K562 (cell line): ENCODE measurements around the gene MIEF1. TPM values are rescaled to one million over a fixed set of nuclear protein-coding genes. Genes with fewer than 3 reads are reported as not detected.
A peak's percentile ranks its signal among the peaks of the same experiment; 100 is the strongest.

Experiments used
- ARNT ChIP-seq, 2 experiments: fragments of 450-650 bp; IDR thresholded peaks; 2 replicates each; pipeline ENCODE4 v1.6.1; 2016; ENCODE audit warnings: mild to moderate bottlenecking in 1 of 2
- CBFA2T2 ChIP-seq: fragments of 450-650 bp; conservative IDR thresholded peaks from 2 replicates; pipeline ENCODE4 v1.6.1; 2017; ENCODE audit warnings: mild to moderate bottlenecking
- ELF1 ChIP-seq: fragments of 200-800 bp; sonication (Bioruptor generic); IDR thresholded peaks from 2 replicates; pipeline ENCODE4 v1.6.1; 2016; ENCODE audit warnings: missing genetic modification characterization, missing compliant biosample characterization
- ELF2 ChIP-seq: fragments of 250-450 bp; sonication (Bioruptor Pico); IDR thresholded peaks from 2 replicates; pipeline ENCODE4 v1.5.0; 2021; ENCODE audit warnings: mild to moderate bottlenecking
- MAFK ChIP-seq: IDR thresholded peaks from 2 replicates; pipeline ENCODE4 v1.6.1; 2011; ENCODE audit warnings: low read length, improper control_type of control experiment
- MTF1 ChIP-seq: fragments of 250-450 bp; sonication (Bioruptor Pico); IDR thresholded peaks from 2 replicates; pipeline ENCODE4 v1.9.0; 2021; ENCODE audit warnings: moderate library complexity, mild to moderate bottlenecking, inconsistent platforms, borderline replicate concordance
- OTX1 ChIP-seq: fragments of 450-650 bp; formaldehyde crosslinking; IDR thresholded peaks from 2 replicates; pipeline ENCODE4 v1.4.0; 2022; ENCODE audit warnings: mild to moderate bottlenecking
- SP2 ChIP-seq: IDR thresholded peaks from 2 replicates; pipeline ENCODE4 v1.6.1; 2011; ENCODE audit warnings: mild to moderate bottlenecking, low read depth, low read length, moderate library complexity; ENCODE audit not compliant: poor library complexity, severe bottlenecking; ENCODE audit errors: extremely low read depth
- SUPT5H ChIP-seq: fragments of 450-650 bp; IDR thresholded peaks from 2 replicates; pipeline ENCODE4 v1.6.1; 2016
- ZNF175 ChIP-seq: fragments of 200-800 bp; sonication (Bioruptor generic); IDR thresholded peaks from 2 replicates; pipeline ENCODE4 v1.6.1; 2016; ENCODE audit warnings: low read depth, mild to moderate bottlenecking, missing genetic modification characterization, missing compliant biosample characterization
- ZNF217 ChIP-seq: sonication (generic); formaldehyde crosslinking; IDR thresholded peaks from 2 replicates; pipeline ENCODE4 v1.8.0; 2022; ENCODE audit warnings: mild to moderate bottlenecking, missing genetic modification reagents
- ZNF75A ChIP-seq: fragments of 450-650 bp; formaldehyde crosslinking; IDR thresholded peaks from 2 replicates; pipeline ENCODE4 v1.4.0; 2020; ENCODE audit warnings: mild to moderate bottlenecking
- polyA plus RNA-seq, 8 experiments: library from polyadenylated mRNA; depleted of rRNA in 4 of 8; stranded (reverse) in 5 of 8; unstranded in 3 of 8; fragments of >200 nt; fragmentation: Nextera tagmentation in 2 of 8; fragmentation: Illumina TruSeq in 1 of 8; extraction: Ambion mirVana in 2 of 8; extraction: Trizol in 1 of 8; gene quantifications; 2 replicates each; pipeline versions ENCODE4 v1.2.1 to v1.2.3, GENCODE V29; 2011 to 2014; ENCODE audit warnings: inconsistent platforms in 1 of 8, missing spikeins in 1 of 8
- total RNA-seq, 7 experiments: library from RNA; depleted of rRNA in 6 of 7; stranded (reverse); fragments of >200 nt in 6 of 7; fragmentation: Illumina TruSeq in 2 of 7; extraction: Trizol in 2 of 7; gene quantifications; 2 replicates each; pipeline versions ENCODE4 v1.2.1 to v1.2.3, GENCODE V29; 2011 to 2021; ENCODE audit warnings: low replicate concordance in 1 of 7
- TF ChIP-seq, protein P1 (sequence below): sonication (generic); formaldehyde crosslinking; IDR thresholded peaks from 2 replicates; pipeline ENCODE4 v1.8.0; 2022; ENCODE audit warnings: mild to moderate bottlenecking, missing genetic modification reagents
- TF ChIP-seq, protein P2 (sequence below): fragments of 450-650 bp; IDR thresholded peaks from 2 replicates; pipeline ENCODE4 v1.6.1; 2016; ENCODE audit warnings: missing biosample characterization, missing genetic modification characterization
- TF ChIP-seq, protein P3 (sequence below): sonication (generic); formaldehyde crosslinking; IDR thresholded peaks from 2 replicates; pipeline ENCODE4 v1.8.1; 2022; ENCODE audit warnings: missing genetic modification reagents
- TF ChIP-seq, protein P4 (sequence below): fragments of 450-650 bp; formaldehyde crosslinking; IDR thresholded peaks from 2 replicates; pipeline ENCODE4 v1.4.0; 2020; ENCODE audit warnings: mild to moderate bottlenecking, mixed read lengths
- TF ChIP-seq, protein P5 (sequence below): fragments of 250-450 bp; sonication (Bioruptor Pico); IDR thresholded peaks from 2 replicates; pipeline ENCODE4 v1.5.0; 2020; ENCODE audit warnings: mild to moderate bottlenecking
- TF ChIP-seq, protein P6 (sequence below), 2 experiments: fragments of 250-450 bp in 1 of 2; fragments of 450-650 bp in 1 of 2; sonication (Bioruptor Pico) in 1 of 2; IDR thresholded peaks; 2 replicates each; pipeline versions ENCODE4 v1.6.1 to v1.8.0; 2016 to 2021; ENCODE audit warnings: mild to moderate bottlenecking in 2 of 2, moderate library complexity in 2 of 2, missing compliant biosample characterization in 1 of 2, missing genetic modification characterization in 1 of 2
- TF ChIP-seq, protein P7 (sequence below): fragments of 250-450 bp; sonication (Bioruptor Pico); IDR thresholded peaks from 2 replicates; pipeline ENCODE4 v1.4.0; 2020; ENCODE audit warnings: mild to moderate bottlenecking, moderate library complexity

Gene MIEF1
- total and polyA plus RNA-seq, 9 of the 15 experiments (the other 6 are each of a cell fraction or from before 2014, with no cell fraction given): 10.9 to 51.8 (median 25.5) TPM

DNA sequence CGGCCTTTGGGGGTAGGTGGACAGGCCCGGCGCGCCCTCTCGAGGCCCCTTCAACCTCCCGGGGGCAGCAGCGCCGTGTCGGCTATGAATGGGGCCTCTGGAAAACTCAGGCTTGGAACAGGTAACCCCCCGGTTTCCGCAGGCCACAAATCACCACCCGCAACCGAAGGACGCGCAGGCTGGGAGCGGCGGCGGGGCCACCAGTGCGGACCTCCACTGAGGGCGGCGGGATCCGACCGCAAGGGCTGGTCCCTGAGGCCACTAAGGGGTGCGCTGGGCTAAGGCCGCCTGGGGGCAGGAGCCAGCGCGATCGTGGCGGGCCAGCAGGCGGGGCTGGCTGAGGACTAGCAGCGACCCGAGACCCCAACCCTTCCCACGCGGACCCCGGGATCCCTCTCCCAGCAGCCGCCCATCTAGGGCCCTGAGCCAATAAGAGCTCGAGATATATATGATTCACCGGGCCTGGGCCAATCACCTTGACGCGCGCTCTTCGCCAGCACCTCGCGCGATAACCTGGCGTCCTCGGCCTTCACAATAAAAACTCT, 17.7 kb downstream of the MIEF1 start (continued):
- TF ChIP-seq, protein P1, sequence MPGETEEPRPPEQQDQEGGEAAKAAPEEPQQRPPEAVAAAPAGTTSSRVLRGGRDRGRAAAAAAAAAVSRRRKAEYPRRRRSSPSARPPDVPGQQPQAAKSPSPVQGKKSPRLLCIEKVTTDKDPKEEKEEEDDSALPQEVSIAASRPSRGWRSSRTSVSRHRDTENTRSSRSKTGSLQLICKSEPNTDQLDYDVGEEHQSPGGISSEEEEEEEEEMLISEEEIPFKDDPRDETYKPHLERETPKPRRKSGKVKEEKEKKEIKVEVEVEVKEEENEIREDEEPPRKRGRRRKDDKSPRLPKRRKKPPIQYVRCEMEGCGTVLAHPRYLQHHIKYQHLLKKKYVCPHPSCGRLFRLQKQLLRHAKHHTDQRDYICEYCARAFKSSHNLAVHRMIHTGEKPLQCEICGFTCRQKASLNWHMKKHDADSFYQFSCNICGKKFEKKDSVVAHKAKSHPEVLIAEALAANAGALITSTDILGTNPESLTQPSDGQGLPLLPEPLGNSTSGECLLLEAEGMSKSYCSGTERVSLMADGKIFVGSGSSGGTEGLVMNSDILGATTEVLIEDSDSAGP (CRISPR knock-in tag): no peak
- no peak for TF ChIP-seq ARNT (IDR thresholded peaks at IDR 0.05)
- TF ChIP-seq, protein P2, sequence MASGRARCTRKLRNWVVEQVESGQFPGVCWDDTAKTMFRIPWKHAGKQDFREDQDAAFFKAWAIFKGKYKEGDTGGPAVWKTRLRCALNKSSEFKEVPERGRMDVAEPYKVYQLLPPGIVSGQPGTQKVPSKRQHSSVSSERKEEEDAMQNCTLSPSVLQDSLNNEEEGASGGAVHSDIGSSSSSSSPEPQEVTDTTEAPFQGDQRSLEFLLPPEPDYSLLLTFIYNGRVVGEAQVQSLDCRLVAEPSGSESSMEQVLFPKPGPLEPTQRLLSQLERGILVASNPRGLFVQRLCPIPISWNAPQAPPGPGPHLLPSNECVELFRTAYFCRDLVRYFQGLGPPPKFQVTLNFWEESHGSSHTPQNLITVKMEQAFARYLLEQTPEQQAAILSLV (tag): no peak
- TF ChIP-seq, protein P3, sequence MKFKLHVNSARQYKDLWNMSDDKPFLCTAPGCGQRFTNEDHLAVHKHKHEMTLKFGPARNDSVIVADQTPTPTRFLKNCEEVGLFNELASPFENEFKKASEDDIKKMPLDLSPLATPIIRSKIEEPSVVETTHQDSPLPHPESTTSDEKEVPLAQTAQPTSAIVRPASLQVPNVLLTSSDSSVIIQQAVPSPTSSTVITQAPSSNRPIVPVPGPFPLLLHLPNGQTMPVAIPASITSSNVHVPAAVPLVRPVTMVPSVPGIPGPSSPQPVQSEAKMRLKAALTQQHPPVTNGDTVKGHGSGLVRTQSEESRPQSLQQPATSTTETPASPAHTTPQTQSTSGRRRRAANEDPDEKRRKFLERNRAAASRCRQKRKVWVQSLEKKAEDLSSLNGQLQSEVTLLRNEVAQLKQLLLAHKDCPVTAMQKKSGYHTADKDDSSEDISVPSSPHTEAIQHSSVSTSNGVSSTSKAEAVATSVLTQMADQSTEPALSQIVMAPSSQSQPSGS (CRISPR knock-in tag): no peak
- TF ChIP-seq, protein P4, sequence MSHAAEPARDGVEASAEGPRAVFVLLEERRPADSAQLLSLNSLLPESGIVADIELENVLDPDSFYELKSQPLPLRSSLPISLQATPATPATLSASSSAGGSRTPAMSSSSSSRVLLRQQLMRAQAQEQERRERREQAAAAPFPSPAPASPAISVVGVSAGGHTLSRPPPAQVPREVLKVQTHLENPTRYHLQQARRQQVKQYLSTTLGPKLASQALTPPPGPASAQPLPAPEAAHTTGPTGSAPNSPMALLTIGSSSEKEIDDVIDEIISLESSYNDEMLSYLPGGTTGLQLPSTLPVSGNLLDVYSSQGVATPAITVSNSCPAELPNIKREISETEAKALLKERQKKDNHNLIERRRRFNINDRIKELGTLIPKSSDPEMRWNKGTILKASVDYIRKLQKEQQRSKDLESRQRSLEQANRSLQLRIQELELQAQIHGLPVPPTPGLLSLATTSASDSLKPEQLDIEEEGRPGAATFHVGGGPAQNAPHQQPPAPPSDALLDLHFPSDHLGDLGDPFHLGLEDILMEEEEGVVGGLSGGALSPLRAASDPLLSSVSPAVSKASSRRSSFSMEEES (CRISPR knock-in tag): no peak
- TF ChIP-seq, protein P5, sequence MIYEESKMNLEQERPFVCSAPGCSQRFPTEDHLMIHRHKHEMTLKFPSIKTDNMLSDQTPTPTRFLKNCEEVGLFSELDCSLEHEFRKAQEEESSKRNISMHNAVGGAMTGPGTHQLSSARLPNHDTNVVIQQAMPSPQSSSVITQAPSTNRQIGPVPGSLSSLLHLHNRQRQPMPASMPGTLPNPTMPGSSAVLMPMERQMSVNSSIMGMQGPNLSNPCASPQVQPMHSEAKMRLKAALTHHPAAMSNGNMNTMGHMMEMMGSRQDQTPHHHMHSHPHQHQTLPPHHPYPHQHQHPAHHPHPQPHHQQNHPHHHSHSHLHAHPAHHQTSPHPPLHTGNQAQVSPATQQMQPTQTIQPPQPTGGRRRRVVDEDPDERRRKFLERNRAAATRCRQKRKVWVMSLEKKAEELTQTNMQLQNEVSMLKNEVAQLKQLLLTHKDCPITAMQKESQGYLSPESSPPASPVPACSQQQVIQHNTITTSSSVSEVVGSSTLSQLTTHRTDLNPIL (CRISPR knock-in tag): no peak
- no peak for TF ChIP-seq ZNF217 (CRISPR knock-in tag)
- TF ChIP-seq OTX1 (CRISPR knock-in tag): no peak
- TF ChIP-seq MAFK: no peak
- no peak for TF ChIP-seq ELF1 (tag)
- TF ChIP-seq, protein P6, sequence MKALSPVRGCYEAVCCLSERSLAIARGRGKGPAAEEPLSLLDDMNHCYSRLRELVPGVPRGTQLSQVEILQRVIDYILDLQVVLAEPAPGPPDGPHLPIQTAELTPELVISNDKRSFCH (CRISPR knock-in tag; IDR thresholded peaks at IDR 0.05): no peak
- TF ChIP-seq, protein P6 (tag; IDR thresholded peaks at IDR 0.05): peak; percentile 53; the same call in 1 of the 2 replicates
- no peak for TF ChIP-seq ZNF75A (CRISPR knock-in tag)
- TF ChIP-seq, protein P7, sequence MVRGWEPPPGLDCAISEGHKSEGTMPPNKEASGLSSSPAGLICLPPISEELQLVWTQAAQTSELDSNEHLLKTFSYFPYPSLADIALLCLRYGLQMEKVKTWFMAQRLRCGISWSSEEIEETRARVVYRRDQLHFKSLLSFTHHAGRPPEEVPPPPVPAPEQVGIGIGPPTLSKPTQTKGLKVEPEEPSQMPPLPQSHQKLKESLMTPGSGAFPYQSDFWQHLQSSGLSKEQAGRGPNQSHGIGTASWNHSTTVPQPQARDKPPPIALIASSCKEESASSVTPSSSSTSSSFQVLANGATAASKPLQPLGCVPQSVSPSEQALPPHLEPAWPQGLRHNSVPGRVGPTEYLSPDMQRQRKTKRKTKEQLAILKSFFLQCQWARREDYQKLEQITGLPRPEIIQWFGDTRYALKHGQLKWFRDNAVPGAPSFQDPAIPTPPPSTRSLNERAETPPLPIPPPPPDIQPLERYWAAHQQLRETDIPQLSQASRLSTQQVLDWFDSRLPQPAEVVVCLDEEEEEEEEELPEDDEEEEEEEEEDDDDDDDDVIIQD: no peak
- peak; percentile 51 for TF ChIP-seq SUPT5H
- peak; percentile 42 for TF ChIP-seq SP2
- TF ChIP-seq MTF1 (CRISPR knock-in tag): no peak
- no peak for TF ChIP-seq ELF2 (CRISPR knock-in tag)
- TF ChIP-seq CBFA2T2: no peak
- TF ChIP-seq ZNF175 (CRISPR knock-in tag): no peak
